GM21619 (cell line): ENCODE data around the gene RIOK3.

Experiments
- ATAC-seq: cut with Tn5 transposase; IDR thresholded peaks from one replicate; pipeline ENCODE4 v1.9.1; 2021; ENCODE audit not compliant: unreplicated experiment

RIOK3 gene

DNA sequence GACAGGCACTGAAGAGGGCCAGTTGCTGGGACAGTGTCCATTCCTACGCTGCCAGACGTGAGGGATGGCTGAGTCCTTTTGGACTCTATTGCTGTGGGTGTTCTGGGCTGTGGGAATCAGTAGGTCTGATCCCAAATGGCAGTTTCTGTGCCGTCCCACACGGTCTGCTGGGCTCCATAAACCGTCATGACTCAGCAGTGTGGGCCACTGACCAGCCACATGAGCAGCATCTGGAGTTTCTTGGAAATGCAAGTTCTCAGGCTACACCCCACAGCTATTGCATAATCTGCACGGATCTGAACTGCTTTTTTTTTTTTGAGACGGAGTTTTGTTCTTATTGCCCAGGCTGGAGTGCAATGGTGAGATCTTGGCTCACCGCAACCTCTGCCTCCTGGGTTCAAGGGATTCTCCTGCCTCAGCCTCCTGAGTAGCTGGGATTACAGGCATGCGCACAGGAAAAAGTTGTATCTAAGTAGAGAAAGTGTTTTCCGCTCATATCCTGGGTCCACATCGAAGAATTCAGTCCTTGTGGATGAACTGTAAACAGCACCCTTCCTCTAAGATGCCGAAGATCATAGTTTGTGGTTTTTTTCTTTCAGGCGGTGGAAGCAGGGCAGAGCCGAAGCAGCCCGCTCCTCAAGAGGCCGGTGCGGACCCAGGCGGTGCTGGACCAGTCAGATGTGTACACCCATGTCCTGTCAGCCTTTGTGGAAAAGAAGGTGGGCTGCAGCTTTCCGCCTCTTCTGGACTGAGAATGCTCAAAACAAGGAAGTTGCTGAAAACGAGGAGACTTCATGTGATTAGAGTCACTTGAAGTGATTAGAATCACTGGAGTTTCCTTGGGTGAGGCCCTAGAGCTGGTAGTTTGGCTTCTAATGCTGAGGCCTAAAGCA, 75.7 kb downstream of the RIOK3 start:
- no peak for ATAC-seq

DNA sequence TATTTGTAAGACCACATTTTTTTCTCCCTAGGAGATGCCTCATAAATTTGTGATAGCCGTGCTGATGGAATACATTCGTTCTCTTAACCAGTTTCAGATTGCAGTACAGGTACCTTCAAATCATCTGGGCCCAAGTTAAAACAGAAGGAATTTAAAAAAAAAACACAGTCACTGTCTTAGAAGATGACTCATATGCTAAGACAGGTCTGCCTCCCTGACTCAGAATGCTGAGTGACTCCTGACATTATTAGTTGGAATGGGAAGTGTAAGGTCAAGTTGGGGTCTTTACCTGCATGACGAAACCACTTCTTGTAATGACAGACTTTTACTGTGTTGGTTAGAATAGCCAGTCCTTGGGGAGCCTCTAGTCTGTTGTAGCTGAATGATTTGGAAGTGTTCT, 76.5 kb downstream of the RIOK3 start:
- no peak for ATAC-seq

DNA sequence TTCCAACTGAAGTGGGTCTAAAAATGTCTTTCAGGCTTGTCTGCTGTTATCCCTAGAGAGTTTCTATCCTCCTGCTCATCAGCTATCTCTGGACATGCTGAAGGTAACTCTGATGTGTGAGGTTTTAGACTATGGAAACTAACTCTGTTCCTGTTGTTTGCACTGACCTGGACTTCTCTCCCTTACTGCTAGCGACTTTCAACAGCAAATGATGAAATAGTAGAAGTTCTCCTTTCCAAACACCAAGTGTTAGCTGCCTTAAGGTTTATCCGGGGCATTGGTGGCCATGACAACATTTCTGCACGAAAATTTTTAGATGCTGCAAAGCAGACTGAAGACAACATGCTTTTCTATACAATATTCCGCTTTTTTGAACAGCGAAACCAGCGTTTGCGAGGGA, 77.1 kb downstream of the RIOK3 start:
- ATAC-seq: no peak

DNA sequence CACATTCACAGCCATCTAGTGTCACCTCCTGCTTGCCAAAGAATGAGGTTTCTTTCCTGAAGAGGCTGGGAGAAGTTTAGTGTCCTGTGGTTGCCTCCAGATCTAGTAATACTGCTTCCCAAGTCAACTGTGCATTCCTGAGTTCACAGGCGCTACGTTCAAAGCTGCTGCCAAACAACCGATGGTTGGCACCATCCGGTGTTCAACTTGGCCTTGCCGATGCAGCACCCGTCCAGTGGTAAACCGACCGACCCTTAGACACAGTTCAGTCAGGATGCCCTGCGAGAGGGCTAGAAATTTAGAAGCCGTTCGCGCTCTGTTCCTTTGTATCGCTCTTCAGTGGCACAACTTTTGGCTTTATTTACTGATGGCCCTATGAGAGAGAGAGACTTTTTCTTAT, 78.8 kb downstream of the RIOK3 start:
- no peak for ATAC-seq
